HK-2 (cell line): ENCODE results near the gene FAM162A.
"Not testable (repeated sequence)": the region's sequence is repeated elsewhere in the genome, so short reads cannot be mapped to it uniquely, and the experiment has no call there.

Experiments
- DNase-seq: peaks from one replicate; pipeline ENCODE4 v3.0.0-alpha.2; 2018; ENCODE audit not compliant: unreplicated experiment

FAM162A gene

GRCh38 chr3:122416966-122417365, 33.0 kb downstream of the FAM162A start:
- DNase-seq: no peak

- DNase-seq: no peak
Measured at GRCh38 chr3:122421101-122421500, 37.1 kb downstream of the FAM162A start.

- no peak for DNase-seq
Measured at GRCh38 chr3:122421836-122422235, 37.9 kb downstream of the FAM162A start.

- no peak for DNase-seq
Measured at GRCh38 chr3:122427857-122428471, 44.0 kb downstream of the FAM162A start.

GRCh38 chr3:122430371-122430770, 46.4 kb downstream of the FAM162A start:
- no peak for DNase-seq

GRCh38 chr3:122435950-122436349, 52.0 kb downstream of the FAM162A start:
- DNase-seq: no peak

GRCh38 chr3:122443090-122443489, 59.1 kb downstream of the FAM162A start:
- no peak for DNase-seq

- DNase-seq: not testable (repeated sequence)
Measured at GRCh38 chr3:122443762-122444490, 59.9 kb downstream of the FAM162A start.

- DNase-seq: not testable (repeated sequence)
Measured at GRCh38 chr3:122444491-122444887, 60.5 kb downstream of the FAM162A start.

GRCh38 chr3:122448218-122448617, 64.2 kb downstream of the FAM162A start:
- not testable (repeated sequence) for DNase-seq

- DNase-seq: no peak
Measured at GRCh38 chr3:122451371-122451770, 67.4 kb downstream of the FAM162A start.

GRCh38 chr3:122456074-122456473, 72.1 kb downstream of the FAM162A start:
- no peak for DNase-seq

- DNase-seq: no peak
Measured at GRCh38 chr3:122457706-122458105, 73.7 kb downstream of the FAM162A start.

- no peak for DNase-seq
Measured at GRCh38 chr3:122458992-122459391, 75.0 kb downstream of the FAM162A start.

- DNase-seq: no peak
Measured at GRCh38 chr3:122461806-122462205, 77.8 kb downstream of the FAM162A start.
